T-cell (primary cell): ENCODE measurements around the gene NRL. TPM values are rescaled to one million over a fixed set of nuclear protein-coding genes. Genes with fewer than 3 reads are reported as not detected.

ENCODE experiments used
- ATAC-seq, 4 experiments: fragments of 200-7000 bp in 3 of 4; fragments of 150-1000 bp in 1 of 4; cut with Tn5 transposase; replicated peaks in 1 of 4; 1 replicate in 3 of 4; 2 replicates in 1 of 4; pipeline ENCODE4 v1.10.0; 2021; ENCODE audit warnings: moderate library complexity in 3 of 4, mild to moderate bottlenecking in 2 of 4, moderate number of reproducible peaks in 1 of 4
- CTCF ChIA-PET, 2 donors: fragments of 300-600 bp; sonication (Branson Sonifier 250); formaldehyde crosslinking; loops; one replicate each; lab custom pipeline; 2022; ENCODE audit warnings: antibody characterized with exemption in 2 of 2; lab: Charles Lee
- POLR2A ChIA-PET, 2 donors: fragments of 300-600 bp; sonication (Branson Sonifier 250); formaldehyde crosslinking; loops; one replicate each; lab custom pipeline; 2022; ENCODE audit warnings: antibody characterized with exemption in 2 of 2; lab: Charles Lee
- DNase-seq, 35 experiments: peaks; one replicate each; pipeline versions ENCODE4 v3.0.0 to v3.0.0-alpha.2; 2013 to 2023
- H3K27ac ChIP-seq: one replicate; pipeline ENCODE4 v1.5.1; 2013; ENCODE audit warnings: low read length
- H3K27me3 ChIP-seq, 2 experiments: replicated peaks in 1 of 2; 1 replicate in 1 of 2; 2 replicates in 1 of 2; pipeline versions ENCODE4 v1.6.1 to v1.7.0; 2013; ENCODE audit warnings: low read length in 1 of 2, mixed read lengths in 1 of 2; ENCODE audit not compliant: control insufficient read depth in 2 of 2, insufficient read depth in 2 of 2; ENCODE audit errors: extremely low read depth in 1 of 2
- H3K36me3 ChIP-seq, 2 donors: 1 replicate in 1 of 2; 2 replicates in 1 of 2; pipeline versions ENCODE4 v1.6.1 to v1.7.0; 2013; ENCODE audit warnings: low read length in 1 of 2; ENCODE audit not compliant: control insufficient read depth in 2 of 2, insufficient read depth in 1 of 2; ENCODE audit errors: extremely low read depth in 1 of 2
- H3K4me1 ChIP-seq, 2 experiments: 1 replicate in 1 of 2; 2 replicates in 1 of 2; pipeline versions ENCODE4 v1.6.1 to v1.7.0; 2013; ENCODE audit warnings: low read length in 2 of 2, mixed read lengths in 1 of 2; ENCODE audit not compliant: insufficient read depth in 2 of 2, control insufficient read depth in 1 of 2; ENCODE audit errors: extremely low read depth in 1 of 2
- H3K4me3 ChIP-seq, 2 donors: 1 replicate in 1 of 2; 2 replicates in 1 of 2; pipeline versions ENCODE4 v1.5.1 to v1.7.0; 2013; ENCODE audit warnings: mild to moderate bottlenecking in 2 of 2, low read length in 1 of 2, moderate library complexity in 1 of 2; ENCODE audit not compliant: control insufficient read depth in 1 of 2; ENCODE audit errors: extremely low read depth in 1 of 2
- H3K9me3 ChIP-seq: 2 replicates; pipeline ENCODE4 v1.7.0; 2013
- H3K27ac Mint-ChIP-seq, 2 donors: one replicate each; pipeline ENCODE4 v1.8.0; 2020 to 2021; ENCODE audit warnings: mild to moderate bottlenecking in 2 of 2, mixed read lengths in 2 of 2
- H3K27me3 Mint-ChIP-seq, 2 donors: one replicate each; pipeline ENCODE4 v1.8.0; 2021 to 2022; ENCODE audit warnings: mixed read lengths in 2 of 2
- H3K36me3 Mint-ChIP-seq: one replicate; pipeline ENCODE4 v1.8.0; 2021; ENCODE audit warnings: mixed read lengths
- H3K4me1 Mint-ChIP-seq, 3 donors: one replicate each; pipeline ENCODE4 v1.8.0; 2020 to 2022; ENCODE audit warnings: mixed read lengths in 3 of 3, mild to moderate bottlenecking in 1 of 3
- H3K4me3 Mint-ChIP-seq, 3 donors: one replicate each; pipeline ENCODE4 v1.8.0; 2020 to 2022; ENCODE audit warnings: mild to moderate bottlenecking in 3 of 3, mixed read lengths in 3 of 3, moderate library complexity in 3 of 3
- H3K9me3 Mint-ChIP-seq, 3 donors: one replicate each; pipeline ENCODE4 v1.8.0; 2020 to 2022; ENCODE audit warnings: mixed read lengths in 3 of 3
- WGBS: methylation state at CpG from one replicate; pipeline ENCODE4 v1.1.5; 2013; ENCODE audit warnings: missing lambda C conversion rate; ENCODE audit not compliant: insufficient coverage; 5-methylcytosine and 5-hydroxymethylcytosine counted together
- total RNA-seq, 35 experiments: library from RNA in 6 of 35; stranded (reverse) in 6 of 35; fragments of 120-200 nt in 1 of 35; gene quantifications; one replicate each; pipeline versions ENCODE4 v1.2.1 to v1.2.4 and lab custom pipeline; 2013 to 2026

The NRL gene
- total RNA-seq, 5 donors from 2014 or later (not counting 1 experiment from before 2014, with no cell fraction given): 1.9 to 3.7 (median 3.4) TPM

GRCh38 chr14:24059841-24060388, 54.8 kb downstream of the NRL start:
- H3K4me3 ChIP-seq: no peak overlapping the region
- H3K9me3 ChIP-seq: no peaks in the 10 kb centered on the region
- ChIA-PET POLR2A (no interaction called here), CTCF (no interaction called here)
- no peak for DNase-seq
- ATAC-seq: no peak
- no peaks in the 10 kb centered on the region for H3K36me3 ChIP-seq
- H3K27me3 ChIP-seq: peaks cover 0 to 16% of the 10 kb centered on the region in 2 experiments
- no peak overlapping the region for H3K27ac ChIP-seq
- no peak overlapping the region for H3K27ac Mint-ChIP-seq
- H3K9me3 Mint-ChIP-seq: no peaks in the 10 kb centered on the region
- no peaks in the 10 kb centered on the region for H3K36me3 Mint-ChIP-seq
- H3K4me3 Mint-ChIP-seq: no peak overlapping the region
- 95% methylated on average over 13 of the region's 16 CpGs for WGBS
- H3K27me3 Mint-ChIP-seq: no peaks in the 10 kb centered on the region
- no peaks in the 10 kb centered on the region for H3K4me1 ChIP-seq
- no peaks in the 10 kb centered on the region for H3K4me1 Mint-ChIP-seq

GRCh38 chr14:24058951-24059475, 55.7 kb downstream of the NRL start:
- H3K27ac Mint-ChIP-seq: no peak overlapping the region
- H3K4me1 ChIP-seq: no peaks in the 10 kb centered on the region
- H3K36me3 Mint-ChIP-seq: no peaks in the 10 kb centered on the region
- 88% methylated on average over 8 of the region's 10 CpGs for WGBS
- no peak overlapping the region for H3K4me3 ChIP-seq
- no peaks in the 10 kb centered on the region for H3K36me3 ChIP-seq
- H3K27me3 ChIP-seq: peaks cover 0 to 20% of the 10 kb centered on the region in 2 experiments
- DNase-seq: no peak
- ChIA-PET CTCF (interaction anchor here in 1 of 2 donors (0.8 to 1.2 kb wide), 3 partner anchors 31 to 51 kb away, joined by 4 to 7 read pairs (median 5); no protein-coding TSS in a partner anchor), POLR2A (no interaction called here)
- no peak for ATAC-seq
- H3K9me3 Mint-ChIP-seq: no peaks in the 10 kb centered on the region
- H3K27ac ChIP-seq: no peak overlapping the region
- no peaks in the 10 kb centered on the region for H3K4me1 Mint-ChIP-seq
- no peaks in the 10 kb centered on the region for H3K9me3 ChIP-seq
- peaks cover 0 to 3% of the 10 kb centered on the region in 2 donors for H3K27me3 Mint-ChIP-seq
- no peak overlapping the region for H3K4me3 Mint-ChIP-seq

DNA sequence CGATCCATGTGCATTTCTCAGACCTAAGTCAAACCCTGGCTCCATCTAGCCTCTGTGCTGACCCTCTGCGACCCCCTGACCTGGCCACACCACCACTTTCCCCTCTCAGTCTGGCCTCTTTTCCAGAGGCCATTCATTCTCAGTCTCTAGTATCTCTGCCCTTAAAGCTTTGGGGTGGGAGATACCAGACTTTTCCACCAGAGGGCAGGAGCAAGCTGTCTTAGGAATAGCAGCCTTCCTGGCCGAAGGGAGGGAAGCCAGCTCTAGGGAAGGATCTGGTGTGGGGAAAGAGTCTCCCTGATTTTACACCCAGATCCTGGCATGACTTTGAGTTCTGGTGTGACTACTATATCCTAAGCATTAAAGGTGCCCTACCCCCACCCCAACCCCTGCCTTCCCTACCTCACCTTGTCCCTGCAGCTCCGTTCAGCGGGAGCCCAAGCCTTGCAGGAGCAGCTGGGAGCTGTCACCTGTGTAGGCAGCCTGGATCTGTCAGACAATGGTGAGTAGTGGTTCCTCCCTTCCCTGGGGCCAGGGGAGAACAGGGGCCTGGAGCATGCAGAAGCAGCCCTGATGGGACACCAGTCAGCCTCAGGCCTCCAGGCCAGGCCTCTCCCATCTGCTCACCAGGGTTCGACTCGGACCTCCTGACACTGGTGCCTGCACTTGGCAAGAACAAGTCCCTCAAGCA, 56.3 kb downstream of the NRL start:
- DNase-seq: peak in 22 of 35 experiments; percentile 14 to 60 (median 45)
- Histone ChIP-seq H3K36me3 (no peaks in the 10 kb centered on the region), H3K4me1 (peaks cover 0 to 2% of the 10 kb centered on the region in 2 experiments), H3K27me3 (peaks cover 0 to 25% of the 10 kb centered on the region in 2 experiments), H3K9me3 (no peaks in the 10 kb centered on the region), H3K4me3 (no peak overlapping the region), H3K27ac (no peak overlapping the region)
- peak in 2 of 4 experiments; percentile 72 to 75 for ATAC-seq
- H3K9me3 Mint-ChIP-seq: no peaks in the 10 kb centered on the region
- H3K4me3 Mint-ChIP-seq: no peak overlapping the region
- POLR2A ChIA-PET: no interaction called here
- peaks cover under 1 to 3% (median 2%) of the 10 kb centered on the region in 3 donors for H3K4me1 Mint-ChIP-seq
- 77% methylated on average over 4 of the region's 7 CpGs for WGBS
- CTCF ChIA-PET: interaction anchor here in 1 of 2 donors (0.8 to 1.2 kb wide), 4 partner anchors 32 to 52 kb away, joined by 4 to 7 read pairs (median 5); no protein-coding TSS in a partner anchor
- no peaks in the 10 kb centered on the region for H3K36me3 Mint-ChIP-seq
- peaks cover 3 to 8% of the 10 kb centered on the region in 2 donors for H3K27me3 Mint-ChIP-seq
- no peak overlapping the region for H3K27ac Mint-ChIP-seq

DNA sequence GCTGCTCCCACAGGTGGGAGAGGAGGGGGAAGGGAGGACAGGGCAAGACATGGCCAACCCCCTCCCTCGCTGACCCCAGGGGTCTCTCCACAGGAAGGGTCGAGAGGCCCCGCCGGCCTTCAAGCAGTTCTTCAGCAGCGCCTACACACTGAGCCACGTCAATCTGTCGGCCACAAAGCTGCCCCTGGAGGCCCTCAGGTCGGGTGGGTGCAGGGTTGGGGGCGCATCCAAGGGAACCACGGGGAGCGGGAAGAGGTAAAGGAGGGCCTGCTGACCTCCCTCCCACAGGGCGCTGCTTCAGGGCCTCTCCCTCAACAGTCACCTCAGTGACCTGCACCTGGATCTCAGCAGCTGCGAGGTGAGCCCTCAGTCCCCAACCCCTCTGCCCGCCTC, 56.9 kb downstream of the NRL start:
- Histone ChIP-seq H3K27ac (no peak overlapping the region), H3K36me3 (no peaks in the 10 kb centered on the region), H3K4me3 (no peak overlapping the region), H3K27me3 (peaks cover 0 to 27% of the 10 kb centered on the region in 2 experiments), H3K4me1 (peaks cover 0 to 8% of the 10 kb centered on the region in 2 experiments), H3K9me3 (no peaks in the 10 kb centered on the region)
- H3K36me3 Mint-ChIP-seq: no peaks in the 10 kb centered on the region
- ATAC-seq (peak in 2 of 4 experiments; percentile 8 to 47), DNase-seq (no peak)
- peaks cover 8 to 13% of the 10 kb centered on the region in 2 donors for H3K27me3 Mint-ChIP-seq
- no peak overlapping the region for H3K4me3 Mint-ChIP-seq
- no peaks in the 10 kb centered on the region for H3K9me3 Mint-ChIP-seq
- ChIA-PET POLR2A (no interaction called here), CTCF (interaction anchor here in 1 of 2 donors (0.7 to 1.2 kb wide), 5 partner anchors 32 to 53 kb away, joined by 3 to 7 read pairs (median 5); no protein-coding TSS in a partner anchor)
- H3K4me1 Mint-ChIP-seq: peaks cover 6 to 8% (median 7%) of the 10 kb centered on the region in 3 donors
- WGBS: 81% methylated on average over 13 of the region's 14 CpGs
- no peak overlapping the region for H3K27ac Mint-ChIP-seq

DNA sequence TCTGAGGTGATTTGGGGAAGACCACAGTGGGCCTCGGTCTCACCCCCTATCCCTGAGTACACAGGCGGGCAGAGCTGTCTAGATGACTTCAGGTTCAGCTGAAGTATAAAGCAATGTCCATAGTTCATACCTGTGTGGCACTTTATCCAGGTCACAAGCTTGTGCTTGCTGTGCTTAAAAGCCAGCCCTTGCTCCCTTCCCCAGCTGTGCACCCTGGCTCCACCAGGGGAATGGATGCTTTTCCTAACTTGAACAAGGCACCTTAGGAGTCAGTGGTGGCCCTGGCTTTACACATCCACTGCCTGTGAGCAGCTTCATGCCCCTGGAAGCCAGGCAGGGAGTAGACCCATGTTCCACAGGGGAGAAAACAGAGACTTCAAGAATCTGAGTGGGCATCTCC, 57.5 kb downstream of the NRL start:
- H3K36me3 ChIP-seq: no peaks in the 10 kb centered on the region
- H3K36me3 Mint-ChIP-seq: no peaks in the 10 kb centered on the region
- H3K4me1 Mint-ChIP-seq: peaks cover 10 to 13% (median 11%) of the 10 kb centered on the region in 3 donors
- no peak overlapping the region for H3K27ac Mint-ChIP-seq
- H3K27me3 ChIP-seq: peaks cover 0 to 30% of the 10 kb centered on the region in 2 experiments
- no peak overlapping the region for H3K27ac ChIP-seq
- no peak overlapping the region for H3K4me3 ChIP-seq
- peaks cover 0 to 14% of the 10 kb centered on the region in 2 experiments for H3K4me1 ChIP-seq
- H3K9me3 Mint-ChIP-seq: no peaks in the 10 kb centered on the region
- peaks cover 11 to 17% of the 10 kb centered on the region in 2 donors for H3K27me3 Mint-ChIP-seq
- ChIA-PET POLR2A (no interaction called here), CTCF (interaction anchor here in 1 of 2 donors (0.7 to 1.2 kb wide), 4 partner anchors 14 to 53 kb away, joined by 3 to 5 read pairs (median 4); no protein-coding TSS in a partner anchor)
- no peak for DNase-seq
- H3K4me3 Mint-ChIP-seq: no peak overlapping the region
- no peak for ATAC-seq
- no peaks in the 10 kb centered on the region for H3K9me3 ChIP-seq
- WGBS: no CpG with 5 or more reads among the region's 2 CpGs

DNA sequence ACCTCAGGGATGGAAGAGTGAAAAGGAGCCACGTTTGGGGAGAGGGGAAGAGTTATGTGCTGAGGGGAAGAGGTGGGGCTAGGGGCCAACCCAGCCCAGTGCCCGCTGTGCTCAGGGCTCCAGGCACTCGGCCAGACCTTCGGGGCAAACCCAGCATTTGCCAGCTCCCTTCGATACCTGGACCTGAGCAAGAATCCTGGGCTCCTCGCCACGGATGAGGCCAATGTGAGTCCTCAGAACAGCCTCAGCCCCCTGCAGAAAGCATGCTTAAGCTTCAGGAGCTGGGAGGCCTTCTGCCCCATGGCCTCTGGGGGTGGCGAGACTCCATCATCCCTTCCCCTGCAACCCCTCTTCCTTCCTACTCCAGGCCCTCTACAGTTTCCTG, 58.0 kb downstream of the NRL start:
- WGBS: 84% methylated on average over 7 of the region's 8 CpGs
- no peak for DNase-seq

More for the DNA sequence above, 58.0 kb downstream of the NRL start:
- no peak overlapping the region for H3K27ac ChIP-seq
- H3K4me1 Mint-ChIP-seq: peaks cover 10 to 13% (median 11%) of the 10 kb centered on the region in 3 donors
- H3K9me3 Mint-ChIP-seq: no peaks in the 10 kb centered on the region
- H3K9me3 ChIP-seq: no peaks in the 10 kb centered on the region
- H3K36me3 Mint-ChIP-seq: no peaks in the 10 kb centered on the region
- ChIA-PET POLR2A (no interaction called here), CTCF (interaction anchor here in 1 of 2 donors (0.8 to 1.2 kb wide), 3 partner anchors 13 to 52 kb away, joined by 3 to 4 read pairs (median 3); no protein-coding TSS in a partner anchor)
- H3K27me3 Mint-ChIP-seq: peaks cover 11 to 17% of the 10 kb centered on the region in 2 donors
- H3K27me3 ChIP-seq: peaks cover 0 to 33% of the 10 kb centered on the region in 2 experiments
- H3K4me3 Mint-ChIP-seq: no peak overlapping the region
- no peak overlapping the region for H3K4me3 ChIP-seq
- H3K27ac Mint-ChIP-seq: no peak overlapping the region
- no peaks in the 10 kb centered on the region for H3K36me3 ChIP-seq
- no peak for ATAC-seq
- peaks cover 0 to 17% of the 10 kb centered on the region in 2 experiments for H3K4me1 ChIP-seq
